COR-L47 (cell line): ENCODE measurements around the gene OGG1.
A peak's percentile ranks its signal among the peaks of the same experiment; 100 is the strongest.
"Not testable (repeated sequence)": the region's sequence is repeated elsewhere in the genome, so short reads cannot be mapped to it uniquely, and the experiment has no call there.

Source experiments
- DNase-seq: peaks from one replicate; lab custom pipeline; 2025; lab: John Stamatoyannopoulos, UW

Gene OGG1

DNA sequence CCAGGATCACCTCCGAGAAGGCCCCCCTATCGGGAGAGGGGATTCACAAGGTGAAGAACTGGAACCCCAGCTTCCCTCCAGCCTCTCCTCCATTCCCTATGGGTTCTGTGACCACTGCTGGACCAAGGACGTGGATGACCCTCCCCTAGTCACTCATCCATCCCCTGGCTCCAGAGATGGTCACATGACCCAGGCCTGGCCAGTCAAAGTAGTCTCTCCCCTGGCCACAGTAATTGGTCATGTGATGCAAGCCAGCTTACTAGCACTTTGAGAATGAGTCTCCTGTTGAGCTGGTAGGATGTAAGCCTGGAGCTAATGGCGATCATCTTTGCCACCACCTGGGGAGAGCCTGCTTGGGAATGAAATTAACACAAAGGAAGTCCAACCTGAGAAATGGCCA is 16.1 kb downstream of the OGG1 start:
- DNase-seq: no peak

- DNase-seq: no peak
Observed at GRCh38 chr3:9767418-9767817, 17.7 kb downstream of the OGG1 start.

- DNase-seq: no peak
Observed at GRCh38 chr3:9768141-9768775, 18.5 kb downstream of the OGG1 start.

DNA sequence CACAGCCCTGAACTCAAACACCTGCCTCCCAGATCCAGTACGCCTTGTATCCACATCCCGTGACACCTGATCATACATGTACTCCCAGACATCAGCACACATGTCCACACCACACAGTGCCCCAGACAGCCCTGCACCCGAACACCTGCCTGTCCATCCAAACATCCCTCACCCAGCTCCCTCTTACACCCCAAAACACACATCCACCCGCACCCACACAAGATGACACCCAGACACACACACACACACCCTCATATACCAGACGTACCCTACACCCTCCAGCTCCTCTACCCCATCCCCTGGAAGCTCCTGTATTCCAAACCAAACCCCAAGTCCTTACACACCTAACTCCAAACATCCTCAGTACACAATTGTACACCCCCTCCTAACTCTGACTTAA is 19.3 kb downstream of the OGG1 start:
- no peak for DNase-seq

- DNase-seq: peak; percentile 33
Observed at GRCh38 chr3:9769426-9770275, 19.9 kb downstream of the OGG1 start, which contains the start of gene CAMK1. Gene CAMK1, minus strand, starts transcription at chr3:9769947. Its CDS starts 2,198 bp downstream, at chr3:9767749.

GRCh38 chr3:9770276-9770812 is 20.6 kb downstream of the OGG1 start:
- no peak for DNase-seq

DNA sequence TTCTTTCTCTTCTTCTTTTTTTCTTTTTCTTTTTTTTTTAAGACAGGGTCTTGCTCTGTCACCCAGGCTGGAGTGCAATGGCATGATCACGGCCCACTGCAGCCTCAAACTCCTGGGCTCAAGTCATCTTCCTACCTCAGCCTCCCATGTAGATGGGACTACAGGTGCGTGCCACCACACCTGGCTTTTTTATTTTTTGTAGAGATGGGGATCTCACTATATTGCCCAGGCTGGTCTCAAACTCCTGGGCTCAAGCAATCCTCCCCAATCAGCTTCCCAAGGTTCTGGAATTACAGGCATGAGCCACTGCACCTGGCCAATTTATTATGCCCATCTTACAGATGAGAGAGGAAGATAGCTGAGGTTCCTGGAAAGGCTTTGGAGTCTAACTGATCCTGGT is 21.3 kb downstream of the OGG1 start:
- not testable (repeated sequence) for DNase-seq

- no peak for DNase-seq
Observed at GRCh38 chr3:9776896-9777693, 27.3 kb downstream of the OGG1 start.

DNA sequence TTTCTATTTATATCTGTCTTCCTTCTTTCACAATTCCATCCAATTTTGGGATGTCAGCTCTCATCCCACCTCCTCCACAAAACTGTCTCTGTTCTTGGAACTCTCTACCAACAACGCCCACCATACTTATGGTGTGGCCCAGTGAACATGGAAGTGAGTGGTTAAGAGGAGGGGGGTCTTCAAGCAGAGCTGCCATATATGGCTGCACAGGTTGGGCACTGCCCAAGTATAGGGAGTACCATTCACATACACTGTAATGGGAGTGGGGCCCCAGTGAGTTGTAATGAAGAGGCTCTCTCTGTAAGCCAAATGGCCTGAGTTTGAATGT is 27.9 kb downstream of the OGG1 start:
- DNase-seq: no peak

GRCh38 chr3:9778143-9779074 is 28.7 kb downstream of the OGG1 start:
- no peak for DNase-seq

- no peak for DNase-seq
Observed at GRCh38 chr3:9779075-9779593, 29.4 kb downstream of the OGG1 start.

DNA sequence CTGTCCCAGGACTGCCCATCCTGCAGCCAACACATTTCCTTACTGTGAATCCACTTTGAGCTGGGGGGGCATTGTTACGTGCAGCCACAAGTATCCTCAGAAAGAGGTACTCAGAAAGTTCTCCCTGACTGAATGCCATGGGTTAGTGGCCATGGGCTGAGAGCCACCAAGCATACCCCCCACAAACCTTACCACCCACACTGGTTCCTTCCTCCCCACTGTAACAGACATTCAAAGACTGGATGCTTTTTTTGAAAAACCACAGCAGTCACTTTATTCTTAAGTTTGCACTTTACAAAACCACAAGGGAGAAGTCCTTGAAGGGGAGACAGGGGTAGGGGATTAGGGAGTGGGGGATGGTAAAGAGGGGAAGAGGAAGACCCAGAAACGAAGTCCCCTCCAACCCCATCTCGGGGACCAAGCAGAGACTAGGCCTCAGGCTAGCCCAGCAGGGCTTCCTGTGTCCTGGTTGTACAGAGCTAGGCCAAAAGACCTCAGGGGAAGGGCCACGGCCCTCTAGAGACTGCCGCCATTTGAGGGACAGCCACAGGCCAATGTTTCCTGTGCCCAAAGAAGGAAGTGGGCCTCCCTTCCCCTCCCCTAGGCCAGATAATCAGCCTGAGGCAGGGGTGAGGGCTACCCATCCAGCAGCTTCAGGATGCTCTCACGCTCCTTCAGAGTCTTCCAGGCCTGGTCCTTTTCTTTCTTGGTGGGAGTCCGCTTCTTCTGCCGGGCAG is 30.1 kb downstream of the OGG1 start:
- DNase-seq: no peak

DNA sequence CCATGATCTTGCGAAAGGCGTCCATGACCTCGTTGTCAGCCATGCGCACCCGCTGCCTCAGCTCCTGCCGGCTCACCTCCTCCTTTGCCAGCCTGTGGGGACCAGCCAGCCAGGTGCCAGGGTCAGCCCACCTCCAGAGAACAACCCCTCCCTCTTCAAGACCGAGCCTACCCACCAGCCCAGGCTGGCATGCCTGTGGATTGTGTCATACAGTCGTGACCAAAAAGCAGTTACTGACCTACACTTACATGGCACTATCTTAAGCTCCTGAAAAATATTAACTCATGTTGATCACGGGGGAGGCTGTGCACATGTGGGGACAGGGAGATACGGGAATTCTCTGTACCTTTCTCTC is 30.7 kb downstream of the OGG1 start:
- DNase-seq: no peak

DNA sequence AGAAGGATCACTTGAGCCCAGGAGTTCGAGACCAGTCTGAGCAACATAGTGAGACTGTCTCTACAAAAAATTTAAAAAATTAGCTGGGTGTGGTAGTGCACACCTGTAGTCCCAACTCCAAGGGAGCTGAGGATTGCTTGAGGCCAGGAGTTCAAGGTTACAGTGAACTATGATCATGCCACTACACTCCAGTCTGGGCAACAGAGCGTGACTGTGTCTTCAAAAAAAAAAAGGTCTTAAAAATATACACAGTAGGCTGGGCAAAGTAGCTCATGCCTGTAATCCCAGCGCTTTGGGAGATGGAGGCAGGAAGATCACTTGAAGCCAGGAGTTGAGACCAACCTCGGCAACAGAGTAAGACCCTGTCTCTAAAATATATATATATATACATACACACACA is 31.2 kb downstream of the OGG1 start:
- DNase-seq: no peak

DNA sequence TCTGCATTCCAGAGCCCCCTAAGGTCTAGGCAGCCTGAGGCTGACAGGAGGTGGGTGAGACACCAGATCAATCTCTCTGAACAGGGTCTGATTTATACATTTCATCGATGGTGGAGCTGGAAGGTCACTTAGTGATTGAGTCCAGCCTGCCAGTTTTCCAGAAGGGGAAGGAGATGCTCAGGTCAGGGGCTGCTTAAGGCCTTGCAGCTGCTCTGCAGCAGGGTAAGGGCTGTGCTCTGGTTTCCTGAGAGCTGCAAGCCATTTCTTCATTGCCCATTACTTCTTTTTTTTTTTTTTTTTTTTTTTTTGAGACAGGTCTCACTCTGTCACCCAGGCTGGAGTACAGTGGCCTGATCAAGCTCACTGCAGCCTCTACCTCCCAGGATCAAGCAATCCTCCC is 31.8 kb downstream of the OGG1 start:
- no peak for DNase-seq

DNA sequence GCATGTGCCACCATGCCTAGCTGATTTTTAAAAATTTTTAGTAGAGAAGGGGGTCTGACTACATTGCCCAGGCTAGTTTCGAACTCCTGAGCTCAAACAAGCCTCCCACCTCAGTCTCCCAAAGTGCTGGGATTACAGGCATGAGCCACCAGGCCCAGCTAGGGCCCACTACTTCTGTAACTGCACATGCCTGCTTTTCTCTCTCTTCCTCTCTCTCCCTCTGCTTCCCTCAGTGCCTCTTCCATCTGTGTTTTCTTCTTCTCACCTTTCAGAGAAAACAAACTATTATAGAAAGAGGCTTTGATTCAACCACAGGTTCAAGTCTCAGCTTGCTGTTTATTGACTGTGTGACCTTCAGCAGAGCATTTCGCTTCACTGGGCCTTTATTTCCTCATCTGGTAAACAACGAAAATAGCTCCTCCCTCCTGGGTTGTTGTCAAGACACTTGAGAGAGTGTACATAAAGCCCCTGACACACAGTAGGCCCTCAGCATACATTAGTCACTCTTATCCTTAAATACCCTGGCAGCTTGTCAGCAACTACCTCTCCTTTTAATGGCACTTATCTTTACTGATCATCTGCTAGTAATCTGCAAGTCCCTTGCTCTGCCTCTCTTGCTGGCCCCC is 32.3 kb downstream of the OGG1 start:
- no peak for DNase-seq

DNA sequence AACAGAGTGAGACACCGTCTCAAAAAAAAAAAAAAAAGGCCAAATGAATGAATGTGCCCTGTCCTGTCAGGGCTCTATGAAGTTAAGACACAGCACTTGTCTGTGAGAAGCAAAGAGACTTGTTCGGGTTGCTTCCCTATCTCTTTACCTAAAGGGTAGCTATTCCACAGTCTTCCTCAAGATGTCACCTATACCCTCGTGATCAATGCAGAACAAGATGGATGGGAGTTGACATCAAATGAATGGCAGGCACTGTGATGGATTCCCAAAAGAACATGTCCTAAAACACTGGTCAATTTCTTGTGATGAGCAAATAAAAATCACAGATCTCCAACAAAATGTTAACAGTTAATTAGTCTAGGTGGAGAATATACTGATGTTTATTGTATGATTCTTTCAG is 33.0 kb downstream of the OGG1 start:
- no peak for DNase-seq

DNA sequence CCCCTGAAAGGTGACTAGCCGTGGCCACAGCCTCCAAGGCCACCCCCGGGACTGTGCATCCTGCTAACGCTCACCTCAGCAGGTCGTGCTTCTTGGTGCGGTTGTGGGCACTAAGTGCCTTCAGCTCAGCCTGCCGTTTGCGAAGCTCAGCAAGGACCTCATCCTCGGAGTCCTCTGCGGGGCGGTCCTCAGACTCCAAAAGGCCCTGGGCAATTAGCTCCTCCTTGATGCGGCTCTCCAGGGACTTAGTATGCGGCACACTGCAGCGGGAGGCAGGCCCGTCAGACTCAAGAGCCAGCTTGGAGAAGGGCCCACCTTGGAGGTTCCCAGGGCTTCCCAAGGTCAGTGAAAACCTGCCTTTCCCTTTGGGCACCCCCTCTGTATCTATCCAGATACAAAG is 34.2 kb downstream of the OGG1 start:
- no peak for DNase-seq

DNA sequence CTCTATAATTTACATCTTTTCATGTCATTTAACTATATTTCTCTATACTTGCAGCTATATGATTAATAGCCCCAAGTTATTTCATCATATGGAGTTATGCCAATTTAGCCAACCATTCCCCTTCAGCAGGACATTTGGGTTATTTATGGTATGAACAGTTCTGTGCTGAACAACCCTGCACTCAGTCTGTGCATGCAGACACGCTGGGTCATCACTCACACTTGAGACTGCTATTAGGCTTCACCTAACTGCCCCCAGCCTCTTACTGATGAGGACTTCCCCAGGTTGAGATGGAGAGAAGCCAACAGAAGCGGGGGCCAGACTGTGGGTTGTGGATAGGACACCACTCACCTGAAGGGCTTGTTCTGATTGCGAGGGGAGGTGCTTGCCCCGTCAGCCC is 35.2 kb downstream of the OGG1 start:
- no peak for DNase-seq

GRCh38 chr3:9785602-9786001 is 35.9 kb downstream of the OGG1 start:
- no peak for DNase-seq
